ENCODE data around the gene PHYH.

DNA sequence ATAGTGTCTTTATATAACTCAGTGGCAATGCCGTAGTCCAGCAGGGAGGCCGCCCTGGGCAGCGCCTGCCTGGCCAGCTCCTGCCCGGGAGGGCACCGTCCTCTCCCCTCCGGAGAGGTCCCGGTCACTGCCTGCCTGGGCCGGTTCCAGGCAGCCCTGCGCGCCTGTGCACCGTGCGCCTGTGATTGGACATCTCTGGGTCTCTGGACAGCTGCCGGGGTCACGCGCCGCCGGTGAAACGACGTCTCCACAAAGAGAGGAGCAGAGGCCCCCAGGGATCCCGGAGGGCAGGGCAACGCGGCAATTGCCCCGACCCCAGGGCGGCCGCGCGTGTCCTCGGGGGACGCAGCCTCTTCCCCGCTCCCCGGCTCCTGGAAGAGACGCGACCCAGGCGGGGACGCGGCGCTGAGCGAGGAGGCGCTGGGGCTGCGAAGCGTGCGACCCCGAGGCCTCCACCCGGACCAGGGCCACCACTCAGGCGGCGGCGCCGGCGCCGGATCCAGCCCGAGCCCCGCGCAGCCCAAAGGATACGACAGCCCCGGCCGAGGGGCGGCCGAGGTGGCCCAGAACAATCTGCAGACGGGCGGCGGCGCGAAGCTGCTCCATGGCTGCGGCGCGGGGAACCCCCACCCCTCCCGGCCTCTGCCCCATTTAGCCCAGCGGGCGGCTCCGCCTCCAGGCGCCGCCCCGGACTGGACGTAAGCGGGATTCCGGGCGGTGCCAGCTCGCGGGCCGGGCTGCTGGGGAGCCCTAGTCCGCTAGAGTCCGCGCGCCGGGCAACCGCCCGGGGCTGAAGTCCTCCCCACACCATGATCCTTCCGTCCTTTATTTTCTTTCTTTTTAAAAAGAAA is at the start of gene PHYH:
- TF ChIP-seq, protein P1, sequence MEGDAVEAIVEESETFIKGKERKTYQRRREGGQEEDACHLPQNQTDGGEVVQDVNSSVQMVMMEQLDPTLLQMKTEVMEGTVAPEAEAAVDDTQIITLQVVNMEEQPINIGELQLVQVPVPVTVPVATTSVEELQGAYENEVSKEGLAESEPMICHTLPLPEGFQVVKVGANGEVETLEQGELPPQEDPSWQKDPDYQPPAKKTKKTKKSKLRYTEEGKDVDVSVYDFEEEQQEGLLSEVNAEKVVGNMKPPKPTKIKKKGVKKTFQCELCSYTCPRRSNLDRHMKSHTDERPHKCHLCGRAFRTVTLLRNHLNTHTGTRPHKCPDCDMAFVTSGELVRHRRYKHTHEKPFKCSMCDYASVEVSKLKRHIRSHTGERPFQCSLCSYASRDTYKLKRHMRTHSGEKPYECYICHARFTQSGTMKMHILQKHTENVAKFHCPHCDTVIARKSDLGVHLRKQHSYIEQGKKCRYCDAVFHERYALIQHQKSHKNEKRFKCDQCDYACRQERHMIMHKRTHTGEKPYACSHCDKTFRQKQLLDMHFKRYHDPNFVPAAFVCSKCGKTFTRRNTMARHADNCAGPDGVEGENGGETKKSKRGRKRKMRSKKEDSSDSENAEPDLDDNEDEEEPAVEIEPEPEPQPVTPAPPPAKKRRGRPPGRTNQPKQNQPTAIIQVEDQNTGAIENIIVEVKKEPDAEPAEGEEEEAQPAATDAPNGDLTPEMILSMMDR (IDR thresholded peaks at IDR 0.05) = no peak
- TF ChIP-seq POLR2A (IDR thresholded peaks at IDR 0.05) = peak; percentile 86 to 93 (median 89)

All from body of pancreas (tissue), 4 donors.